Stimulated activated CD8-positive, alpha-beta memory T cell treated with anti-CD3 and anti-CD28 coated beads, Interleukin-15, amount 100 ng/mL, for 4 hours (primary cell): ENCODE data around the gene KIF5C.
A peak's percentile ranks its signal among the peaks of the same experiment; 100 is the strongest.

Experiments used
- DNase-seq, 2 donors: peaks; one replicate each; pipeline ENCODE4 v3.0.0-alpha.2; 2020; ENCODE audit warnings: low read depth in 2 of 2

Gene KIF5C

GRCh38 chr2:148989882-148990493 is 115.0 kb downstream of the KIF5C start:
- DNase-seq: peak in 1 of 2 donors; percentile 30

GRCh38 chr2:148990968-148991367 is 115.9 kb downstream of the KIF5C start:
- DNase-seq: no peak

GRCh38 chr2:148992448-148992847 is 117.4 kb downstream of the KIF5C start:
- DNase-seq: no peak

GRCh38 chr2:148993351-148993750 is 118.3 kb downstream of the KIF5C start:
- DNase-seq: no peak

- no peak for DNase-seq
Observed at GRCh38 chr2:148994341-148994740, 119.3 kb downstream of the KIF5C start.

- DNase-seq: no peak
Observed at GRCh38 chr2:148996805-148997204, 121.8 kb downstream of the KIF5C start.

- no peak for DNase-seq
Observed at GRCh38 chr2:148998165-148998830, 123.3 kb downstream of the KIF5C start.

GRCh38 chr2:148998831-148999200 is 123.8 kb downstream of the KIF5C start:
- DNase-seq: no peak

- DNase-seq: no peak
Observed at GRCh38 chr2:148999451-148999921, 124.5 kb downstream of the KIF5C start.

- no peak for DNase-seq
Observed at GRCh38 chr2:149000158-149000938, 125.3 kb downstream of the KIF5C start.

GRCh38 chr2:149001496-149001895 is 126.5 kb downstream of the KIF5C start:
- no peak for DNase-seq

GRCh38 chr2:149002378-149002890 is 127.4 kb downstream of the KIF5C start:
- DNase-seq: no peak

GRCh38 chr2:149002891-149003740 is 128.1 kb downstream of the KIF5C start:
- DNase-seq: no peak

- DNase-seq: no peak
Observed at GRCh38 chr2:149004836-149005235, 129.8 kb downstream of the KIF5C start.

GRCh38 chr2:149005471-149006077 is 130.5 kb downstream of the KIF5C start:
- no peak for DNase-seq

- no peak for DNase-seq
Observed at GRCh38 chr2:149006883-149007543, 132.0 kb downstream of the KIF5C start.

GRCh38 chr2:149008381-149008780 is 133.4 kb downstream of the KIF5C start:
- no peak for DNase-seq

GRCh38 chr2:149009576-149010461 is 134.8 kb downstream of the KIF5C start:
- DNase-seq: no peak

- no peak for DNase-seq
Observed at GRCh38 chr2:149012545-149012944, 137.5 kb downstream of the KIF5C start.

GRCh38 chr2:149015501-149015900 is 140.5 kb downstream of the KIF5C start:
- DNase-seq: no peak
